HG02759 (cell line): ENCODE results near the gene MMP3.
"Not testable (repeated sequence)": the region's sequence is repeated elsewhere in the genome, so short reads cannot be mapped to it uniquely, and the experiment has no call there.

Source experiments
- ATAC-seq: cut with Tn5 transposase; IDR thresholded peaks from one replicate; pipeline ENCODE4 v1.9.1; 2021; ENCODE audit warnings: mild to moderate bottlenecking, moderate library complexity; ENCODE audit not compliant: unreplicated experiment

MMP3 gene

GRCh38 chr11:102843489-102843888 lies at the start of gene MMP3:
Gene MMP3, minus strand, starts transcription at chr11:102843609. Its CDS starts 63 bp downstream, at chr11:102843546.
- no peak for ATAC-seq

- no peak for ATAC-seq
Observed at GRCh38 chr11:102891736-102892135, 48.3 kb upstream of the MMP3 start.

GRCh38 chr11:102886999-102887398 lies 43.6 kb upstream of the MMP3 start:
- ATAC-seq: no peak

GRCh38 chr11:102883141-102883540 lies 39.7 kb upstream of the MMP3 start:
- ATAC-seq: no peak

DNA sequence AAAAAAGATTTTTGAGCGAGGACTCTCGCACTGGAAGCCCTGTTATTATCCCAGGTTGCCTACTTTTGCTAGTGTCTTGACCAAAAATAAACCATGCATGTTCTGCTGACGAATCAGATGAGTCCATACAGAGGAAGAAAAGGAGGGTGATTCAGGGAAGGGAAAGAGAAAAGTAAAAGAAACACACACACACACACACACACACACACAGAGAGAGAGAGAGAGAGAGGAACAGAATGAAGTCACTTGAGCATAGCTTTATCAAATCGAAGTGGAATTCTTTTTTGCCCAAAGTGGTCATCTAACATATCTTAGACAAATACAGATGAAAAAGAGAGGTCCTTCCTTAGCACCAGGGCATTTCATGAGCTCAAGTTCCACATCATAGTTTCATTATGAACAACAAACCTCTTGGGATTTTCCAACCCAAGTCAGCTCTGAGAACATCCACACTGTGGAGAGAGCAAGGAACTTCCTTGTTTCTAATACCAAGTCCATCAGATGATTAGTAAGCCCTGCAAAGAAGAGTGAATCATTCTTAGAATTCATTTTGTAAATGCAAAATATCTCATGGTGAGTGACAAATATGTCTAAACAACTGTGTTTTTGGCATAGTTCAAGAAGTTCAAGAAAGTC lies 39.1 kb upstream of the MMP3 start:
- peak; percentile 85 for ATAC-seq

DNA sequence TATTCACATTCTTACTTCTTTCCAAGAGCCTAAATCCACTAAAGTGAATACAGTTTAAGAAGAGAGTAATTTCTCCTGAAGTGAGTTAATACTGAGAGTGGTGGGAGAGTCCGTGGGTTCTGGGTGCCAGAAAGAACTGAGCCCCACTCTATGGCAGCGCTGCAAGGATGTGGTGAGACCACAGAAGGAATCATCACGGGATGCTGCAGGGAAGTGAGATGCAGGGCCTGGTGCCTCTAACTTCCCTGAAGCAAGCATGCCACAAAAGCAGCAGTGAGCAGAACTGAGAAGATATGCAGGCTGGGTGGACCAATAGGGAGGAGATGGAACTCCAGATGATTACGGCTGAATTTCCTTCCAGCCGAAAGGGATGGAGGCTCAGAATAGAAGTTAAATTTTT lies 36.4 kb upstream of the MMP3 start:
- ATAC-seq: no peak

DNA sequence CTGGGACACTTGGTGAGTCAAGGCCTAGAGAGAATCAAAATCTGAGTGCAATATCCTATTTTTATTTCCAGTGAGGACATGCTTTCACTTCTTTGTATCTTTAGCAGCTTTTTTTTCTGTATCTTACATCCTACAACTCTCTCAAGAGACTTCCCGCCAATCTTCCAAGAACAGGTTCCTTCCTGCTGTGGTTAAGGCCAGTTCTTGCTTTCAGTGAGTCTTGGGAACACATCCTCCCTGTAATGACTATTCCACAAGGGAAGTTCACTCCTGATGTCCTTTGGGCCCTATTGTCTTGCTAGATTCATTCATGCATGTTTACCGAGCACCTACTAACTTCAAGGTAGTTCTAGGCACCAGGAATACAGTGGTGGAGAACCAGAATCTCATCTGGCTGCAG lies 35.2 kb upstream of the MMP3 start:
- ATAC-seq: no peak

DNA sequence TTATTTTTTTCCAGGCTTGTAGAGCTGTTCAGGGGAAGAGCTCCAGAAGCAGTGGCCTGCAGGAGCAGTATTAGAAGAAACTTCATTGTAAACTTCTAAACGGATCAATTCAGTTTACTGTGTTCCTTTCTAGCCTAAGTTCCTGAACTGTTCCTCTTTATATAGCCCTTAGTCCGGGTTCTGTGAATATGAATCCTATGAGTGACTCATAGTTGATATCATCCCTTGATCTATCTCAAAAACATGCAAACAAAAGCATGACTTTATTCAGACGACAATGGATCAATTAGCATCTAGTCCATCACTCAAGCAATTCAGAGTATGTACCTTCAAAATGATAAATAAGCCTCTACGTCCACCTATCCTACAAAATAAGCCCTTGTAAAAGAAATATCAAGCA lies 31.4 kb upstream of the MMP3 start, which contains the start of gene MMP12:
Gene MMP12 (minus strand): TSS at position 131 of the 400 bp plus-strand sequence. CDS start 45 bp downstream, at position 86.
- no peak for ATAC-seq

GRCh38 chr11:102869354-102869964 lies 26.1 kb upstream of the MMP3 start:
- not testable (repeated sequence) for ATAC-seq

DNA sequence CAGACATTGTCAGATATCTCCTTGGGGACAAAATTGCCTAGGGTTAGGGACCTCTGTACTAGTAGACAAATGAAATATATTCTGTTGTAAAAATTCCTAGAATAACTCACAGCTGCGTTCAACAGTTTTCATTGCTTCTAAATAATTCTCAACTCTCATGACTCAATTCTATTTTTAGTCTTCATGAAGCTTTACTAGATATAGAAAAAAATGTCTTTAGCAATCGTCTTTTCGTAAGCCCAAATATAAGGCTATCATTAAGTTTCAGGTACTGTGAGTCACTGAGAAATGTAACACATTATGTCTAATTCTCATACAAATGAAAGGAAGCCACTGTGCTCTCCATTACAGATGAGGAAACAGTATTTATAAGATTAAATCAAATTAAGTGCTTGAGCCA lies 24.9 kb upstream of the MMP3 start:
- no peak for ATAC-seq

GRCh38 chr11:102864724-102865123 lies 21.3 kb upstream of the MMP3 start:
- ATAC-seq: no peak

DNA sequence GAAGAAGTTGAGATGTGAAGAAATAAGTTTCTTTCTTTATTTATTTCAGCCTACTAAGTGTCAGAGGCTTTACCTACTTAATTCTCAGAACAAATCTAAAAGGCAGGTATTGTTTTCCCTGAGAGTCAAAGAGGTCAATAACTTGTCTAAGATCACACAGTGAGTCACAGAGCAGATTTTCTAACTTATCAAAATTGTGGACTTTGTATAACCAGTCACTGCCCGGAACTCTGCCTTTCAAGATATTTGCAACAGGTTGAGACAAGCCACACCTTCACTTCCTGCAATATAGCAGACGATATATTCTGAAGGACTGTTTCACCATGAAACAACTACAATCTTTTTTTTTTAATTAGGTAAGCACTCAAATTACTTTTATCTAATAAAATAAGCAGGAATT lies 10.5 kb upstream of the MMP3 start:
- ATAC-seq: no peak

GRCh38 chr11:102853055-102853454 lies 9.6 kb upstream of the MMP3 start:
- no peak for ATAC-seq

GRCh38 chr11:102850973-102851745 lies 7.8 kb upstream of the MMP3 start:
- no peak for ATAC-seq

- no peak for ATAC-seq
Observed at GRCh38 chr11:102849311-102849710, 5.9 kb upstream of the MMP3 start.

- no peak for ATAC-seq
Observed at GRCh38 chr11:102846292-102846691, 2.9 kb upstream of the MMP3 start.

DNA sequence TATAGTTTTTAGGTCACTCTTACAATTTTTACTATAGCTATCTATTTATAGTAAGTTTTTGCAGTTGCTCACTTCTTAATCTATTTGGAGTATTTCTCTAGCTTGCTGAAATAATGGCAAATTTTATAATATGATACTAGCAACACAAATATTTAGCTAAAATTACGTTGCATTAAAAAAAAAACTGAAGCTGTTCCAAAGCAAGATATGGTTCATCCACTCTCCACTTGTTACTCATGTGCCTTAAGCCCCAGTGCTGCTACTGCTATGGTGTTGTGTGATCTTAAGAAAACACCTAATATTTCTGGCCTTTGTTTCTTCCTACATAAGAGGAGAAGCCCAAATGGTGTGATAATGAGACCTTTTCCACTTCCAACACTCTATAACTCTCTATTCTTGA lies 479 bp downstream of the MMP3 start:
- no peak for ATAC-seq

- no peak for ATAC-seq
Observed at GRCh38 chr11:102840018-102840417, 3.4 kb downstream of the MMP3 start.

DNA sequence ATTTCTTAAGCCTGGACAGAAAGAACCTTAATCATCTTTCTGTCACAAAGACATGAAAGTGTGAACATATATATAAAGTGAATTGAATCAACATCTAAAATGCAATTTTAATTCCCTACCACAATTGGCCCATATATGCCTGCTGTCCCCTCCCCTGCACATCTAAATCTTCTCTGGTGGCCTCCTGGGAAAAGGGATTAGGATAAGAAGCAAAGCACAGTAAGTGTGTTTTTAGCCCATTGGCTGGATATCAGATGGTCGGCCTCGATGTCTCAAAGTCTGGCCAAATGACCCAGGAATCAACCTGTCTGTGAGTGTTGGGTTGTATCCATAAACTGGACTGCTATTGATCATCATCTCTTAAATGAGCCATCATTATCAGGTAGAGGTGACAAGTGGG lies 5.8 kb downstream of the MMP3 start:
- ATAC-seq: no peak

DNA sequence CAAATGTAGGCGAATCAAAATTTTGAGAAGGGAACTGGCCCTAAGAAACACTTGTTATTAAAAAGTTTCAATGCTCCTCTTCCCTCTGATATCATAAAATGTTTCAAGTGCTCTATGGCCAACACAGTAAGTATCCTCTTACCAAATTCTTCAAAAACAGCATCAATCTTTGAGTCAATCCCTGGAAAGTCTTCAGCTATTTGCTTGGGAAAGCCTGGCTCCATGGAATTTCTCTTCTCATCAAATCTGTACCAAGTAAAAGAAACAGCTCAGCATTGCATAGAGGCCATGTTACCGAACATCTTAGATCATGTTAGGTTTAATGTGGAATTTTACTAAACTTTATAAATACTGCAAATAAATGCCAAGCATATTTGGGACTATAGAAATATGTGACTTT lies 6.3 kb downstream of the MMP3 start:
- no peak for ATAC-seq

- no peak for ATAC-seq
Observed at GRCh38 chr11:102836290-102836875, 7.0 kb downstream of the MMP3 start.

- ATAC-seq: no peak
Observed at GRCh38 chr11:102833731-102834130, 9.7 kb downstream of the MMP3 start.
